HepG2 (cell line): ENCODE measurements around the gene SAMM50. TPM values are rescaled to one million over a fixed set of nuclear protein-coding genes. Genes with fewer than 3 reads are reported as not detected.

ENCODE experiments used
- HOXA3 ChIP-seq: sonication (generic); formaldehyde crosslinking; IDR thresholded peaks from 2 replicates; pipeline ENCODE4 v1.5.0; 2020; ENCODE audit warnings: missing genetic modification reagents
- JUN ChIP-seq: sonication (generic); formaldehyde crosslinking; IDR thresholded peaks from 2 replicates; pipeline ENCODE4 v1.4.0; 2020; ENCODE audit warnings: mild to moderate bottlenecking, missing genetic modification reagents
- NFE2 ChIP-seq: sonication (generic); formaldehyde crosslinking; IDR thresholded peaks from 2 replicates; pipeline ENCODE4 v1.4.0; 2020; ENCODE audit warnings: missing genetic modification reagents
- NFE2L1 ChIP-seq: sonication (generic); formaldehyde crosslinking; IDR thresholded peaks from 2 replicates; pipeline ENCODE4 v1.4.0; 2020; ENCODE audit warnings: missing genetic modification reagents, mild to moderate bottlenecking, borderline replicate concordance
- POLR2G ChIP-seq: fragments of 200-400 bp; formaldehyde crosslinking; IDR thresholded peaks from 2 replicates; pipeline ENCODE4 v1.6.1; 2018; ENCODE audit warnings: mild to moderate bottlenecking, low read depth, low read length, moderate library complexity
- RCOR2 ChIP-seq: IDR thresholded peaks from 2 replicates; pipeline ENCODE4 v1.6.1; 2016; ENCODE audit warnings: missing biosample characterization, missing genetic modification reagents
- SMARCC2 ChIP-seq: fragments of 450-650 bp; IDR thresholded peaks from 2 replicates; pipeline ENCODE4 v1.6.1; 2017; ENCODE audit warnings: antibody characterized with exemption, mild to moderate bottlenecking
- SNAI1 ChIP-seq: sonication (generic); formaldehyde crosslinking; IDR thresholded peaks from 2 replicates; pipeline ENCODE4 v1.5.0; 2020; ENCODE audit warnings: mild to moderate bottlenecking, missing genetic modification reagents, borderline replicate concordance
- TARDBP ChIP-seq: sonication (generic); formaldehyde crosslinking; IDR thresholded peaks from 2 replicates; pipeline ENCODE4 v1.8.0; 2022; ENCODE audit warnings: mild to moderate bottlenecking, missing genetic modification reagents
- ZBTB1 ChIP-seq: sonication (generic); formaldehyde crosslinking; IDR thresholded peaks from 2 replicates; pipeline ENCODE4 v1.4.0; 2020; ENCODE audit warnings: missing genetic modification reagents, borderline replicate concordance
- ZNF331 ChIP-seq: sonication (generic); formaldehyde crosslinking; IDR thresholded peaks from 2 replicates; pipeline ENCODE4 v1.4.0; 2020; ENCODE audit warnings: missing genetic modification reagents
- ZNF567 ChIP-seq: sonication (generic); formaldehyde crosslinking; IDR thresholded peaks from 2 replicates; pipeline ENCODE4 v1.8.1; 2023; ENCODE audit warnings: mild to moderate bottlenecking, missing genetic modification reagents, borderline replicate concordance
- ZNF616 ChIP-seq: sonication (generic); formaldehyde crosslinking; IDR thresholded peaks from 2 replicates; pipeline ENCODE4 v1.5.0; 2020; ENCODE audit warnings: low read depth, mild to moderate bottlenecking, missing genetic modification reagents
- ZNF768 ChIP-seq: sonication (generic); formaldehyde crosslinking; IDR thresholded peaks from 2 replicates; pipeline ENCODE4 v1.4.0; 2020; ENCODE audit warnings: missing genetic modification reagents
- ZNF782 ChIP-seq: sonication (generic); formaldehyde crosslinking; IDR thresholded peaks from 2 replicates; pipeline ENCODE4 v1.4.0; 2020; ENCODE audit warnings: missing genetic modification reagents, mild to moderate bottlenecking, borderline replicate concordance
- polyA plus RNA-seq, 8 experiments: library from polyadenylated mRNA; depleted of rRNA in 3 of 8; stranded (reverse) in 7 of 8; unstranded in 1 of 8; fragments of >200 nt; fragmentation: Illumina TruSeq in 4 of 8; extraction: Trizol in 4 of 8; gene quantifications; 2 replicates each; pipeline versions ENCODE4 v1.2.1 to v1.2.3, GENCODE V29; 2011 to 2016; ENCODE audit warnings: low read depth in 4 of 8, missing spikeins in 1 of 8, mixed read lengths in 1 of 8; ENCODE audit not compliant: insufficient read depth in 1 of 8
- total RNA-seq, 5 experiments: library from RNA; depleted of rRNA; stranded (reverse); fragments of >200 nt; fragmentation: Illumina TruSeq; extraction: Trizol; gene quantifications; 2 replicates each; pipeline ENCODE4 v1.2.3, GENCODE V29; 2016; ENCODE audit warnings: low read depth in 1 of 5
- TF ChIP-seq, protein P1 (sequence below): sonication (generic); formaldehyde crosslinking; IDR thresholded peaks from 2 replicates; pipeline ENCODE4 v1.4.0; 2020; ENCODE audit warnings: missing genetic modification reagents, mild to moderate bottlenecking, borderline replicate concordance
- TF ChIP-seq, protein P2 (sequence below): fragments of 450-650 bp; IDR thresholded peaks from 2 replicates; pipeline ENCODE4 v1.6.1; 2017; ENCODE audit warnings: mild to moderate bottlenecking
- TF ChIP-seq, protein P3 (sequence below): sonication (generic); formaldehyde crosslinking; IDR thresholded peaks from 2 replicates; pipeline ENCODE4 v1.8.1; 2022; ENCODE audit warnings: low read depth, mild to moderate bottlenecking, missing genetic modification reagents
- TF ChIP-seq, protein P4 (sequence below): fragments of 450-650 bp; IDR thresholded peaks from 2 replicates; pipeline ENCODE4 v1.6.1; 2017

SAMM50 gene
- total and polyA plus RNA-seq, 2 of the 13 experiments (the other 11 are each of a cell fraction or from before 2014, with no cell fraction given): 34.7 to 63.4 TPM

DNA sequence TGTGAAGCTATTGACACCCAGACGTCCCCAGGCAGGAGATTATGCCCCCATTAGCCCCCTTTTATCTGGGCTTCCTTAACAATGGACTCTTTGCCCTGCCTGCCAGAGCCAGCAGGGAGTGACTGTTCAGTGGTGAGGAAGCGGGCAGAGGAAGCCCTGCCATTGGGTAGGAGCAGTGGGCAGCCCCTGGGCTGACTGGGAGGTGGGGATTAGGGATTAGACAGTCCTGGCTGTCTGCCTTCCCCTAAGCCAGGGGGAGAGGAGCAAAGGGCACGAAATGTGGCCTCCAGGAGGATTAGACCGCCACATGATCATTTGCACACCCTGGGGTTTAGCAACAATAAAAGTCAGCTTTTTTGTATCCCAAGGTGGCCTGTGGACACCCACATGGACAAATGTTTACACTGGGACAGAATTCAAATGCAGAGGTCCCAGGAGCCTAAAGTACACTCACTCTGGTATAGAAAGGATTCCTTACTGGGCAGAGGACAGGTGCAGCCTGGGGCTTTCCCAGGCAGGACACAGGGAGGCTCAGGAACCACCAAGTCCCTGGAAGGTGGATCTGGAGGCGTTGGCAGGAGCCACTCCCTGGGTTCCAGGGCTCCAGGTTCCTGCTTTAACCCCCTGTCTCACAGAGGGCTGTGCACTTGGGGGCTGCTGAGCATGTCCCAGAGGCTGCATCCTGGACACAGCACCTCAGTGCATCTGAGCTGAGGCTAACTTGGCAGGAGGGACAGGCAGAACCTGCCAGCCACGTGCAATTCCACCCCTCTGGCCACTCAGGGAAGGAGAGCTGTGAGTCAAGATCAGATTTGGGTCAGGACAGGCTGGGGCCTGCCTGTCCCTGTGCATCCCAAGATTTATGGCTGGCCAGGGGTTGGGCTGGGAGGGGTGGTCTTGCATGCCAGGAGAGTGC lies 29.6 kb upstream of the SAMM50 start (continued):
- TF ChIP-seq NFE2L1 (no peak), ZNF331 (CRISPR knock-in tag) (no peak; the same call in 1 of the 2 replicates), HOXA3 (no peak; the same call in none of the 2 replicates), ZNF768 (CRISPR knock-in tag) (no peak), JUN (CRISPR knock-in tag) (no peak), RCOR2 (CRISPR knock-in tag) (0 out of 2 replicates have a peak, but pooled peaks have one; percentile 41), ZNF616 (CRISPR knock-in tag) (no peak), SNAI1 (CRISPR knock-in tag) (no peak), POLR2G (peak; percentile 88), ZBTB1 (CRISPR knock-in tag) (no peak), ZNF567 (CRISPR knock-in tag) (no peak), TARDBP (peak; percentile 34; the same call in 1 of the 2 replicates), NFE2 (CRISPR knock-in tag) (no peak), ZNF782 (CRISPR knock-in tag) (no peak), SMARCC2 (no peak)
- TF ChIP-seq, protein P1, sequence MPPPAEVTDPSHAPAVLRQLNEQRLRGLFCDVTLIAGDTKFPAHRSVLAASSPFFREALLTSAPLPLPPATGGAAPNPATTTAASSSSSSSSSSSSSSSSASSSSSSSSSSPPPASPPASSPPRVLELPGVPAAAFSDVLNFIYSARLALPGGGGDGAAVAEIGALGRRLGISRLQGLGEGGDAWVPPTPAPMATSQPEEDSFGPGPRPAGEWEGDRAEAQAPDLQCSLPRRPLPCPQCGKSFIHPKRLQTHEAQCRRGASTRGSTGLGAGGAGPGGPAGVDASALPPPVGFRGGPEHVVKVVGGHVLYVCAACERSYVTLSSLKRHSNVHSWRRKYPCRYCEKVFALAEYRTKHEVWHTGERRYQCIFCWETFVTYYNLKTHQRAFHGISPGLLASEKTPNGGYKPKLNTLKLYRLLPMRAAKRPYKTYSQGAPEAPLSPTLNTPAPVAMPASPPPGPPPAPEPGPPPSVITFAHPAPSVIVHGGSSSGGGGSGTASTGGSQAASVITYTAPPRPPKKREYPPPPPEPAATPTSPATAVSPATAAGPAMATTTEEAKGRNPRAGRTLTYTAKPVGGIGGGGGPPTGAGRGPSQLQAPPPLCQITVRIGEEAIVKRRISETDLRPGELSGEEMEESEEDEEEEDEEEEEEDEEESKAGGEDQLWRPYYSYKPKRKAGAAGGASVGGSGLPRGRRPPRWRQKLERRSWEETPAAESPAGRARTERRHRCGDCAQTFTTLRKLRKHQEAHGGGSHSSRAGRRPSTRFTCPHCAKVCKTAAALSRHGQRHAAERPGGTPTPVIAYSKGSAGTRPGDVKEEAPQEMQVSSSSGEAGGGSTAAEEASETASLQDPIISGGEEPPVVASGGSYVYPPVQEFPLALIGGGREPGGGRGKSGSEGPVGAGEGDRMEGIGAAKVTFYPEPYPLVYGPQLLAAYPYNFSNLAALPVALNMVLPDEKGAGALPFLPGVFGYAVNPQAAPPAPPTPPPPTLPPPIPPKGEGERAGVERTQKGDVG (CRISPR knock-in tag): no peak
- TF ChIP-seq, protein P2, sequence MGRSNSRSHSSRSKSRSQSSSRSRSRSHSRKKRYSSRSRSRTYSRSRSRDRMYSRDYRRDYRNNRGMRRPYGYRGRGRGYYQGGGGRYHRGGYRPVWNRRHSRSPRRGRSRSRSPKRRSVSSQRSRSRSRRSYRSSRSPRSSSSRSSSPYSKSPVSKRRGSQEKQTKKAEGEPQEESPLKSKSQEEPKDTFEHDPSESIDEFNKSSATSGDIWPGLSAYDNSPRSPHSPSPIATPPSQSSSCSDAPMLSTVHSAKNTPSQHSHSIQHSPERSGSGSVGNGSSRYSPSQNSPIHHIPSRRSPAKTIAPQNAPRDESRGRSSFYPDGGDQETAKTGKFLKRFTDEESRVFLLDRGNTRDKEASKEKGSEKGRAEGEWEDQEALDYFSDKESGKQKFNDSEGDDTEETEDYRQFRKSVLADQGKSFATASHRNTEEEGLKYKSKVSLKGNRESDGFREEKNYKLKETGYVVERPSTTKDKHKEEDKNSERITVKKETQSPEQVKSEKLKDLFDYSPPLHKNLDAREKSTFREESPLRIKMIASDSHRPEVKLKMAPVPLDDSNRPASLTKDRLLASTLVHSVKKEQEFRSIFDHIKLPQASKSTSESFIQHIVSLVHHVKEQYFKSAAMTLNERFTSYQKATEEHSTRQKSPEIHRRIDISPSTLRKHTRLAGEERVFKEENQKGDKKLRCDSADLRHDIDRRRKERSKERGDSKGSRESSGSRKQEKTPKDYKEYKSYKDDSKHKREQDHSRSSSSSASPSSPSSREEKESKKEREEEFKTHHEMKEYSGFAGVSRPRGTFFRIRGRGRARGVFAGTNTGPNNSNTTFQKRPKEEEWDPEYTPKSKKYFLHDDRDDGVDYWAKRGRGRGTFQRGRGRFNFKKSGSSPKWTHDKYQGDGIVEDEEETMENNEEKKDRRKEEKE: no peak
- TF ChIP-seq, protein P3, sequence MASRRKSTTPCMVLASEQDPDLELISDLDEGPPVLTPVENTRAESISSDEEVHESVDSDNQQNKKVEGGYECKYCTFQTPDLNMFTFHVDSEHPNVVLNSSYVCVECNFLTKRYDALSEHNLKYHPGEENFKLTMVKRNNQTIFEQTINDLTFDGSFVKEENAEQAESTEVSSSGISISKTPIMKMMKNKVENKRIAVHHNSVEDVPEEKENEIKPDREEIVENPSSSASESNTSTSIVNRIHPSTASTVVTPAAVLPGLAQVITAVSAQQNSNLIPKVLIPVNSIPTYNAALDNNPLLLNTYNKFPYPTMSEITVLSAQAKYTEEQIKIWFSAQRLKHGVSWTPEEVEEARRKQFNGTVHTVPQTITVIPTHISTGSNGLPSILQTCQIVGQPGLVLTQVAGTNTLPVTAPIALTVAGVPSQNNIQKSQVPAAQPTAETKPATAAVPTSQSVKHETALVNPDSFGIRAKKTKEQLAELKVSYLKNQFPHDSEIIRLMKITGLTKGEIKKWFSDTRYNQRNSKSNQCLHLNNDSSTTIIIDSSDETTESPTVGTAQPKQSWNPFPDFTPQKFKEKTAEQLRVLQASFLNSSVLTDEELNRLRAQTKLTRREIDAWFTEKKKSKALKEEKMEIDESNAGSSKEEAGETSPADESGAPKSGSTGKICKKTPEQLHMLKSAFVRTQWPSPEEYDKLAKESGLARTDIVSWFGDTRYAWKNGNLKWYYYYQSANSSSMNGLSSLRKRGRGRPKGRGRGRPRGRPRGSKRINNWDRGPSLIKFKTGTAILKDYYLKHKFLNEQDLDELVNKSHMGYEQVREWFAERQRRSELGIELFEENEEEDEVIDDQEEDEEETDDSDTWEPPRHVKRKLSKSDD (CRISPR knock-in tag): no peak
- TF ChIP-seq, protein P4, sequence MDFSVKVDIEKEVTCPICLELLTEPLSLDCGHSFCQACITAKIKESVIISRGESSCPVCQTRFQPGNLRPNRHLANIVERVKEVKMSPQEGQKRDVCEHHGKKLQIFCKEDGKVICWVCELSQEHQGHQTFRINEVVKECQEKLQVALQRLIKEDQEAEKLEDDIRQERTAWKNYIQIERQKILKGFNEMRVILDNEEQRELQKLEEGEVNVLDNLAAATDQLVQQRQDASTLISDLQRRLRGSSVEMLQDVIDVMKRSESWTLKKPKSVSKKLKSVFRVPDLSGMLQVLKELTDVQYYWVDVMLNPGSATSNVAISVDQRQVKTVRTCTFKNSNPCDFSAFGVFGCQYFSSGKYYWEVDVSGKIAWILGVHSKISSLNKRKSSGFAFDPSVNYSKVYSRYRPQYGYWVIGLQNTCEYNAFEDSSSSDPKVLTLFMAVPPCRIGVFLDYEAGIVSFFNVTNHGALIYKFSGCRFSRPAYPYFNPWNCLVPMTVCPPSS: no peak
